Stimulated activated CD8-positive, alpha-beta memory T cell treated with anti-CD3 and anti-CD28 coated beads, Interleukin-2, amount 100 ng/mL, for 48 hours (primary cell): ENCODE measurements around the gene GGN.
"Not testable (repeated sequence)": the region's sequence is repeated elsewhere in the genome, so short reads cannot be mapped to it uniquely, and the experiment has no call there.

Experiments
- DNase-seq, 2 donors: peaks; one replicate each; pipeline ENCODE4 v3.0.0-alpha.2; 2020; ENCODE audit warnings: low read depth in 2 of 2

The GGN gene, protein sequence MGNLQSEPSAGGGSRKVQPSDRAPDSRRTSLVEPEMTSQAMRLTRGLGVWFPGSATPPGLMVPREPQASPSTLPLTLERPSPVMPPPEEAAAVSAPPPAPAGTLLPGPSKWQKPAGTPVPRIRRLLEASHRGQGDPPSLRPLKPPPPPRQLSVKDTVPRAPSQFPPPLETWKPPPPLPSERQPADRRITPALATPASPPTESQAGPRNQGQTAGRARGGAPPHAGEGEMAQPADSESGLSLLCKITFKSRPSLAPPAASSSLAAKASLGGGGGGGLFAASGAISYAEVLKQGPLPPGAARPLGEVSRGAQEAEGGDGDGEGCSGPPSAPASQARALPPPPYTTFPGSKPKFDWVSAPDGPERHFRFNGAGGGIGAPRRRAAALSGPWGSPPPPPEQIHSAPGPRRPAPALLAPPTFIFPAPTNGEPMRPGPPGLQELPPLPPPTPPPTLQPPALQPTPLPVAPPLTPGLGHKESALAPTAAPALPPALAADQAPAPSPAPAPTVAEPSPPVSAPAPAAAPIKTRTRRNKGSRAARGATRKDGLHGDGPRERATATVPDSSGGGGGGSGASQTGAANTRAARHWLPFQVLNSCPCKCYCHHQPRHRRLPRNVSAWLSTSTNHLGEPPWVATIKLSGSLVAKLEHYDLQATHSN

GRCh38 chr19:38387550-38388348, at the start of gene GGN:
Gene GGN, minus strand, starts transcription at chr19:38388034. Its CDS starts 773 bp downstream, at chr19:38387261.
- DNase-seq, result peak; percentile 60 to 78

- no peak for DNase-seq
Measured at GRCh38 chr19:38437295-38437694, 49.5 kb upstream of the GGN start.

GRCh38 chr19:38434549-38435051, 46.8 kb upstream of the GGN start:
- DNase-seq, result no peak

DNA sequence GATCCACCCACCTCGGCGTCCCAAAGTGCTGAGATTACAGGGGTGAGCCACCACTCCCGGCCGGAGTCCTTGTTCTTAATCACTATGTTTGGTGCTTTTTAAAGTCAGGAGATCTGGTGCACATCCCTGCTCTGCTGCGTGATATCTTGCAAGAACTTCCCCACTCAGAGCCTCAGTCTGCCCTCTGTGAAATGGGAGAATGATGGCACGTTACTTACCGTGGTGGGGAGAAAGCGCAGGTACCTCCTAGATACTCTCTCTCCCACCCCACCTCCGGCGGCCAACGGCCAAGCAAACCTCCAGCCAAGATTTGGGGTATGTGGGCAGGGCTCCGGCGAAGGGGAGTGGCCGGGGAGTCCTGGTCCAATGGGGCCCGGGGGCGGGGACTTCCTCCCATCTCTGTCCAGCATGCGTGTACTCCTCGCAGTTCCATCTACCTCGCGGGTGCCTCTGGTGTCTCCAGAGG, 45.5 kb upstream of the GGN start, which contains the start of gene RYR1:
TSS of gene RYR1 (plus strand) at position 424 of the 466 bp plus-strand sequence. CDS start 139 bp downstream, outside the sequence.
- peak; percentile 45 to 60 for DNase-seq

DNA sequence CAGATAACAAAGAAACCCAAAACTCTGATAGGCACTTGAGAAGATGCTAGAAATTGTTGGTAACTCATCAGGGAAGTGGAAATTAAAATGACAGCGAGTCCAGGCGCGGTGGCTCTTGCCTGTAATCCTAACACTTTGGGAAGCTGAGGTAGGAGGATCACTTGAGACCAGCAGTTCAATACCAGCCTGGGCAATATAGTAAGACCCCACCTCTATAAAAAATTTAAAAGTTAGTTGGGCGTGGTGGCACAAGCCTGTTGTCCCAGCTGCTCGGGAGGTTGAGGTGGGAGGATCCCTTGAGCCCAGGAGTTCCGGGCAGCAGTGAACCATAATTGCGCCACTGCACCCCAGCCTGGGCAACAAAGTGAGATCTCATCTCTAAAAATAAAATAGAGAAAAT, 43.1 kb upstream of the GGN start:
- no peak for DNase-seq

GRCh38 chr19:38429811-38430156, 42.0 kb upstream of the GGN start:
- no peak for DNase-seq

- DNase-seq, result no peak
Measured at GRCh38 chr19:38429055-38429810, 41.4 kb upstream of the GGN start.

DNA sequence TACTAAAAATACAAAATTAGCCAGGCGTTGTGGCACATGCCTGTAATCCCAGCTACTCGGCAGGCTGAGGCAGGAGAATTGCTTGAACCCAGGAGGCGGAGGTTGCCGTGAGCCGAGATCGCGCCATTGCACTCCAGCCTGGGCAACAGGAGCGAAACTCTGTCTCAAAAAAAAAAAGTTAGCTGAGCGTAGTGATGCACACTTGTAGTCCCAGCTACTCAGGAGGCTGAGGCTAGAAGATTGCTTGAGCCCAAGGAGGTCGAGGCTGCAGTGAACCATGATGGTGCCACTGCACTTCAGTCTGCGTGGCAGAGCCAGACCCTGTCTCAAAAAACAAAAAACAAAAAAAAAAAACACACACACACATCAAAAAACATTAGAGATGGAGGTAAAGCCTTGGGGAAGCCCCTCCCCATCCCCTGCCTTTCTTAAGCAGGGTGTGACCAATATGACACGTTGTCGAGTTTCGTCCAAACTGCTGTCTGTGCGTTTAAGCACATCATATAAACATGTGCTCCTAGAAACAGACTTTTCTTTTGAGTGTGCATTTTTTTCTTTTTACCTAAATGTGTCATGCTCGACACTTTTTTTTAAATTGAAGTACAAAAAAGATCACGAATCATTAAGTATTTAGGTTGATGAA, 39.3 kb upstream of the GGN start:
- DNase-seq, result not testable (repeated sequence)

DNA sequence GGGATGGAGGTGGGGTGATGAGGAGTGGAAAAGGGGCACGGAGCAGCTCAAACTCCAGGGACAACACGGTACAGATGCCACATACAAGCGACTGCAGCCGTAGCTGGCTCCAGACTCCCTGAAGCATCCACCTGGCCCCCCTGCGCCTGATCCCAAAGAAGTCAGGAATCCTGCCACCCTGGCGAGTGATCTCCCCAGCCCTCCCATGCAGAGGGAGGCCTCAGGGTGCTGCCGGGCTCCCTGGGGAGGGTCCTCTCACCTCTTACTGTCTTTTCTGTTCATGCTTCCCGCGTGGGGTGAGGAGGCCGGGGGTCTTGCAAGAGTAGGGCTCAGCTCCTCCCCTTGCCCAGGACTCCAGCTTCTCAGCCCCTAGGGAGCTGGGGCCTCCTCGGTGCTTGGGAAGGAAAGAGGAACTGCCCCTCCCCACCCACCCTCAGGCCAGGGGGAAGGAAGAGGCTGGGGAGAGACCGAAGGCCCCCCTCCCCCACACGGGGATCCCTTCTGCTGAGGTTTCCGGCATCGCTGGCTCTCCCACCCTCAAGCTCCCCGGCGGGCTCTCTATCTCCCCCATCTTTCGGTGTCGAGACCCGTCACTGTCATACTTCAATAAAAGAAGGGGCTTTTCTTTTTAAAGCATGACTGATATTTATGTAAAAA, 38.1 kb upstream of the GGN start, which contains the start of gene RASGRP4:
TSS of gene RASGRP4 (minus strand) at position 410 of the 657 bp plus-strand sequence. CDS start at position 282, 128 bp downstream.
- peak in 1 of 2 donors; percentile 45 for DNase-seq

DNA sequence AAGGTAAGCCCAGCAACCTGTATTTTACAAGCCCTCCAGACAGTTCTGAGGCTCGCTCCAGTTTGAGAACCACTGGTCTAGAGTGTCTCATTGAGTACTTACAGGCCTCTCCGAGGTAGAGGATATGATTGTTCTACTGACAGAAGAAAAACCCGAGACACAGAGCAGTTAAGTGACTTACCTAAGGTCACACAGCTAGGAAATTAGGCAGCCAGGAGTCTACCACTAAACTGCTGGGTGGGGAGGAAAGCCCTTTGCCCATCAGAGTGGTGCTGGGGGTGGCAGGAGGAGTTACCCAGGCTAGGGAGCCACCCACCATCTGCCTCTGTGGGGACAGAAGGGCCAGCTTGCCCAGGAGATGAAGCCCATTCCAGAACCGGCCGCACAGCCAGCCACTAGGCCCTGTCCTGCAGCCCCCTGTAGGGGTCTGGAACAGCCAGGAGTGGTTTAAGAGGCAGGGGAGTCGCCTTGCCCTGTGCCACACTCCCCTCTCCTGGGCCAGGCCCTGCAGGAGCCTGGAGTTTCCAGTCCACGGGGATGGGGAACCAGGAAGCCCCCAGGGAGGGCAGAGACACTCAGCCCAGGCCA, 37.5 kb upstream of the GGN start:
- no peak for DNase-seq

DNA sequence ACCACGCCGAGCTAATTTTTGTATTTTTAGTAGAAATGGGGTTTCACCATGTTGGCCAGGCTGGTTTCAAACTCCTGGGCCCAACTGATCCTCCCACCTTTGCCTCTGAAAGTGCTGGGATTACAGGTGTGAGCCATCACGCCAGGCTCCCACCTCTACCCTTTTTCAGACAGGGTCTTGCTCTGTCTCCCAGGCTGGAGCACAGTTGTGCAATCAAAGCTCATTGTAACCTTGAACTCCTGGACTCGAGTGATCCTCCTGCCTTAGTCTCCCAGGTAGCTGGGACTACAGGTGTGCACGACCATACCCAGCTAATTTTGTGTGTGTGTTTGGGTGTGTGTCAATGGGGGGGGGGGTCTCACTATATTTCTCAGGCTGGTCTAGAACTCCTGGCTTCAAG, 36.4 kb upstream of the GGN start:
- no peak for DNase-seq

DNA sequence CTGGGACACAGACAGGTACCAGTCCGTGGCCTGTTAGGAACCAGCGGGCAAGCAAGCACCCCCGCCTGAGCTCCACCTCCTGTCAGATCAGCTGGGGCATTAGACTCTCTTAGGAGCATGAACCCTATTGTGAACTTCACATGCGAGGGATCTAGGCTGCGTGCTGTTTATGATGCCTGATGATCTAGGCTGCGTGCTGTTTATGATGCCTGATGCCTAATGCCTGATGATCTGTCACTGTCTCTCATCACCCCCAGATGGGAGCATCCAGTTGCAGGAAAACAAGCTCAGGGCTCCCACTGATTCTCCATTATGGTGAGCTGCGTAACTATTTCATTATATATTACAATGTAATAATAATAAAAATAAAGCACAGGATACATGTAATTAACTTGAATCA, 34.6 kb upstream of the GGN start:
- DNase-seq, result no peak

DNA sequence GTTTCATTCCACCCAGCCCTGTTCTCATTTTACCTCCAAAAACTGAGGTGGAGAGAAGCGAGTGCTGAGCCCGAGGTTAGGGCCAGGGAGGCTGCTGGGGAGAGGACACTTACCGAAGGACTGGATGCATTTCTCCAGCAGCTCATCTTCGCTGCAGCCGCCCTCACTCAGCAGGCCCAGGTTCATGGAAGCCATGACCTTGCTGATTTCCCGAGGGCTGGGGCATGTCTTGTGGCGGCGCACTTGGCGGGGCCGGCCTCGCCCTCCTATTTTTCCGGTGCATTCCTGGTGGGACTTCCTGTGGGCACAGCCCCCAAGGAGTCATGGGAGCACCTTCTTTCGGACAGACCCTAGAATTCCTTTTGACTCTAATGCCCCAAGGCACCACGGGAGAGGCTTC, 34.0 kb upstream of the GGN start:
- DNase-seq, result no peak

GRCh38 chr19:38420935-38421334, 33.1 kb upstream of the GGN start:
- DNase-seq, result no peak

- DNase-seq, result peak in 1 of 2 donors; percentile 59
Measured at GRCh38 chr19:38417544-38418506, 30.0 kb upstream of the GGN start.

DNA sequence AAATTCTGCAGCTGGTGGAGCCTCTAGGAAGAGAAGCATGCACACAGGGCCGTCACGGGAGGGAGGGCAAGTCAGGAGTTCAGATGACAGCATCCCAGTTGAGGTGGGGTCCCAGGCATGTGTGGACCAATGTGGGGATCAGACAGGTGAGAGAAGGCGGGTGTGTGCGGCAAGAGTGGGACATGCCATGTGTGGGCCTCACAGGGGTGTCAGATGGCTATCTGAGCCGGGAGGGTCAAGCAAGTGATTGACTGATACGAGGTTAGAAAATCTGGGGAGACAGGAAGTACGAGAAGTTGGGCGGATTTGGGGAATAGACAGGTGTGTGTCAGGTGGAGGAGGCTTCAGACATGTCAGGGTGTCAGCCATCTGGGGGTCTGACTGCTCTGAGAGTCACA, 29.3 kb upstream of the GGN start:
- no peak for DNase-seq

- no peak for DNase-seq
Measured at GRCh38 chr19:38413416-38413815, 25.6 kb upstream of the GGN start.

- DNase-seq, result no peak
Measured at GRCh38 chr19:38412961-38413360, 25.1 kb upstream of the GGN start.

DNA sequence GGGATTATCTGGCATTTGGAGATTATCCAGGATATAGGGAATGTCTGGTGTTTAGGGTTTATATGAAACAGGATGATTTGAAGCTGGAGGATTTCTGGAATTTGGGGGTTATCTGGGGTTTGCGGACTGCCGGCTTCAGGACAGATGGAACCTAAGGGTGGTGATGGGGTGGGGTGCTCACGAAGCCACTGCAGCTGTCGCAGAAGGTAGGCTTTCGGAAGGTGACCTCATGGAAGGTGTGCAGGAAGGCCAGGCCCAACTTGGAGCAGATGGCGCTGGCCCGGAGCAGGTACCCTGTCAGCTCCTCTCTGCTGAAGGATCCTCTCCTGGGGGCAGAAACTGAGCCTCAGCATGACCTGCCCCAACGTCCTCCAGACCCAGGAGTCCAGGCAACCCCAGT, 24.7 kb upstream of the GGN start:
- no peak for DNase-seq
